Muscle of back (tissue), 11 donors: Measurements from ENCODE around the gene INSIG1. TPM values are rescaled to one million over a fixed set of nuclear protein-coding genes. Genes with fewer than 3 reads are reported as not detected.

Experiments
- DNase-seq, 3 donors: peaks; one replicate each; pipeline versions ENCODE4 v3.0.0 to v3.0.0-alpha.2; 2013
- polyA plus RNA-seq, 10 donors: library from polyadenylated mRNA; unstranded; fragments of 120-200 nt; gene quantifications; one replicate each; pipeline ENCODE4 v1.2.1, GENCODE V29; 2013; ENCODE audit not compliant: insufficient read length in 10 of 10

The INSIG1 gene
- polyA plus RNA-seq, 10 donors, result 17.0 to 33.0 (median 24.6) TPM

- DNase-seq, result no peak
These were observed 2.0 kb downstream of the INSIG1 start for GRCh38 chr7:155299535-155300202.

- DNase-seq, result no peak
These were observed 3.2 kb downstream of the INSIG1 start for GRCh38 chr7:155300641-155301452.

GRCh38 chr7:155303039-155303593, 5.4 kb downstream of the INSIG1 start:
- no peak for DNase-seq

GRCh38 chr7:155303897-155304296, 6.2 kb downstream of the INSIG1 start:
- no peak for DNase-seq

- DNase-seq, result no peak
These were observed 7.7 kb downstream of the INSIG1 start for GRCh38 chr7:155305231-155305904.

- DNase-seq, result no peak
These were observed 9.2 kb downstream of the INSIG1 start for GRCh38 chr7:155306673-155307470.

GRCh38 chr7:155308330-155309020, 10.8 kb downstream of the INSIG1 start:
- no peak for DNase-seq

- DNase-seq, result no peak
These were observed 11.3 kb downstream of the INSIG1 start for GRCh38 chr7:155309021-155309338.

GRCh38 chr7:155310425-155311114, 12.9 kb downstream of the INSIG1 start:
- no peak for DNase-seq

GRCh38 chr7:155311826-155312537, 14.3 kb downstream of the INSIG1 start:
- no peak for DNase-seq

GRCh38 chr7:155312633-155313032, 15.0 kb downstream of the INSIG1 start:
- DNase-seq, result no peak

- no peak for DNase-seq
These were observed 15.4 kb downstream of the INSIG1 start for GRCh38 chr7:155313096-155313495.

- DNase-seq, result no peak
These were observed 18.3 kb downstream of the INSIG1 start for GRCh38 chr7:155315977-155316376.

GRCh38 chr7:155316427-155317113, 18.9 kb downstream of the INSIG1 start:
- DNase-seq, result no peak

GRCh38 chr7:155317114-155317434, 19.4 kb downstream of the INSIG1 start:
- no peak for DNase-seq

- no peak for DNase-seq
These were observed 20.6 kb downstream of the INSIG1 start for GRCh38 chr7:155318245-155318644.

GRCh38 chr7:155322530-155322929, 24.9 kb downstream of the INSIG1 start:
- DNase-seq, result peak in 1 of 3 donors; percentile 13

GRCh38 chr7:155323001-155323638, 25.4 kb downstream of the INSIG1 start:
- DNase-seq, result no peak
